Measurements from ENCODE around the gene PSMD5. TPM values are rescaled to one million over a fixed set of nuclear protein-coding genes. Genes with fewer than 3 reads are reported as not detected.

PSMD5 gene
- total and polyA plus RNA-seq, 2 donors (not counting 1 experiment from before 2014, with no cell fraction given): 33.9 to 48.3 TPM

DNA sequence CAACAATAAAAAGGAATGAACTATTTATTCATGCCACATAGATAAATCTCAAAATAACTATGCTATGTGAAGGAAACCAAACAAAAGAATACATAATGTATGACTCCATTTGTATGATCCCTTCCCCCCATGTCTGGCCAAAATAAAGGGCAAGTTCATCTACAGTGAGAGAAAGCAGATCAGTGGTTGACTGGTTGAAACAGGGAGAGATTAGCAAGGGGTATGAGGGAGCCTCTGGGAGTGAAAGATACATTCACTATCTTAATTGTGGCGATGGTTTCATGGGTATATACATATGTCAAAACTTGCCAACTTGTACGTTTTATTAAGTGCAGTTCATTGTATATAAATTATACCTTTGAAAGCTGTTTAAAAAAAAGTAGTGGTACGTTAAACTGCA, 4.8 kb downstream of the PSMD5 start:
- peaks cover 46% of the 10 kb centered on the region for H3K79me2 ChIP-seq (ENCODE audit: control insufficient read depth, insufficient read depth, low read length)
- no peak for DNase-seq (ENCODE audit: low read depth in 2 of 2)

GRCh38 chr9:120833325-120833724, 9.4 kb downstream of the PSMD5 start:
- no peaks in the 10 kb centered on the region for H3K27me3 ChIP-seq (ENCODE audit: control insufficient read depth, insufficient read depth, low read length)
- no peaks in the 10 kb centered on the region for H3K4me1 ChIP-seq (ENCODE audit: control insufficient read depth, extremely low read depth, insufficient read depth, low read length)
- H3K36me3 ChIP-seq (ENCODE audit: control insufficient read depth, insufficient read depth, low read length): peaks cover 2% of the 10 kb centered on the region
- H3K9ac ChIP-seq (ENCODE audit: insufficient read depth, low read length): no peak overlapping the region
- no peak for DNase-seq (ENCODE audit: low read depth in 2 of 2)
- H3K79me2 ChIP-seq (ENCODE audit: control insufficient read depth, insufficient read depth, low read length): peaks cover 14% of the 10 kb centered on the region
- no peak overlapping the region for H3K4me2 ChIP-seq (ENCODE audit: extremely low read depth, insufficient read depth, low read length)
- TF ChIP-seq EZH2 (IDR thresholded peaks at IDR 0.05; ENCODE audit: low read length, missing control alignments): no peak
- no peak for TF ChIP-seq CTCF (conservative IDR thresholded peaks at IDR 0.05 in 1 of 2, IDR thresholded peaks at IDR 0.05 in 1 of 2; ENCODE audit: low read depth in 1 of 2, low read length in 2 of 2)
- H4K20me1 ChIP-seq (ENCODE audit: control insufficient read depth, extremely low read depth, insufficient read depth, low read length): no peaks in the 10 kb centered on the region
- no peak overlapping the region for H3K4me3 ChIP-seq (replicated peaks in 1 of 4; ENCODE audit: control extremely low read depth in 1 of 4, insufficient read depth in 1 of 4, low read depth in 3 of 4, low read length in 4 of 4)
- H2AFZ ChIP-seq (ENCODE audit: low read length): no peak overlapping the region
- H3K9me3 ChIP-seq (ENCODE audit: control insufficient read depth, insufficient read depth, low read depth, low read length): no peaks in the 10 kb centered on the region
- H3K27ac ChIP-seq (ENCODE audit: insufficient read depth, low read length): no peak overlapping the region

More for the DNA sequence above, 4.8 kb downstream of the PSMD5 start:
- no peak overlapping the region for H3K4me2 ChIP-seq (ENCODE audit: extremely low read depth, insufficient read depth, low read length)
- H3K9ac ChIP-seq (ENCODE audit: insufficient read depth, low read length): no peak overlapping the region
- no peaks in the 10 kb centered on the region for H3K36me3 ChIP-seq (ENCODE audit: control insufficient read depth, insufficient read depth, low read length)
- no peak overlapping the region for H2AFZ ChIP-seq (ENCODE audit: low read length)
- TF ChIP-seq EZH2 (IDR thresholded peaks at IDR 0.05; ENCODE audit: low read length, missing control alignments) (no peak), CTCF (conservative IDR thresholded peaks at IDR 0.05 in 1 of 2, IDR thresholded peaks at IDR 0.05 in 1 of 2; ENCODE audit: low read depth in 1 of 2, low read length in 2 of 2) (no peak)
- peaks cover 4% of the 10 kb centered on the region for H3K4me1 ChIP-seq (ENCODE audit: control insufficient read depth, extremely low read depth, insufficient read depth, low read length)
- no peaks in the 10 kb centered on the region for H3K9me3 ChIP-seq (ENCODE audit: control insufficient read depth, insufficient read depth, low read depth, low read length)
- no peak overlapping the region for H3K27ac ChIP-seq (ENCODE audit: insufficient read depth, low read length)
- H4K20me1 ChIP-seq (ENCODE audit: control insufficient read depth, extremely low read depth, insufficient read depth, low read length): no peaks in the 10 kb centered on the region
- no peak overlapping the region for H3K4me3 ChIP-seq (replicated peaks in 1 of 4; ENCODE audit: control extremely low read depth in 1 of 4, insufficient read depth in 1 of 4, low read depth in 3 of 4, low read length in 4 of 4)
- no peaks in the 10 kb centered on the region for H3K27me3 ChIP-seq (ENCODE audit: control insufficient read depth, insufficient read depth, low read length)

- Histone ChIP-seq H3K4me2 (ENCODE audit: extremely low read depth, insufficient read depth, low read length) (no peak overlapping the region), H4K20me1 (ENCODE audit: control insufficient read depth, extremely low read depth, insufficient read depth, low read length) (no peaks in the 10 kb centered on the region), H3K9me3 (ENCODE audit: control insufficient read depth, insufficient read depth, low read depth, low read length) (no peaks in the 10 kb centered on the region), H3K4me3 (replicated peaks in 1 of 4; ENCODE audit: control extremely low read depth in 1 of 4, insufficient read depth in 1 of 4, low read depth in 3 of 4, low read length in 4 of 4) (no peak overlapping the region), H3K27ac (ENCODE audit: insufficient read depth, low read length) (no peak overlapping the region), H2AFZ (ENCODE audit: low read length) (no peak overlapping the region), H3K9ac (ENCODE audit: insufficient read depth, low read length) (no peak overlapping the region), H3K27me3 (ENCODE audit: control insufficient read depth, insufficient read depth, low read length) (no peaks in the 10 kb centered on the region), H3K36me3 (ENCODE audit: control insufficient read depth, insufficient read depth, low read length) (peaks cover 2% of the 10 kb centered on the region), H3K79me2 (ENCODE audit: control insufficient read depth, insufficient read depth, low read length) (peaks cover 9% of the 10 kb centered on the region), H3K4me1 (ENCODE audit: control insufficient read depth, extremely low read depth, insufficient read depth, low read length) (no peaks in the 10 kb centered on the region)
- no peak for DNase-seq (ENCODE audit: low read depth in 2 of 2)
- TF ChIP-seq CTCF (conservative IDR thresholded peaks at IDR 0.05 in 1 of 2, IDR thresholded peaks at IDR 0.05 in 1 of 2; ENCODE audit: low read depth in 1 of 2, low read length in 2 of 2) (no peak), EZH2 (IDR thresholded peaks at IDR 0.05; ENCODE audit: low read length, missing control alignments) (no peak)
Measured at GRCh38 chr9:120832807-120833206, 9.9 kb downstream of the PSMD5 start.

Measured in fibroblast of lung (primary cell).